ENCODE results near the gene UPP1. TPM values are rescaled to one million over a fixed set of nuclear protein-coding genes. Genes with fewer than 3 reads are reported as not detected.

The UPP1 gene
- total and polyA plus RNA-seq, 10 of the 15 experiments (the other 5 are each of a cell fraction or from before 2014, with no cell fraction given), result 0.93 to 7.9 (median 3.8) TPM

DNA sequence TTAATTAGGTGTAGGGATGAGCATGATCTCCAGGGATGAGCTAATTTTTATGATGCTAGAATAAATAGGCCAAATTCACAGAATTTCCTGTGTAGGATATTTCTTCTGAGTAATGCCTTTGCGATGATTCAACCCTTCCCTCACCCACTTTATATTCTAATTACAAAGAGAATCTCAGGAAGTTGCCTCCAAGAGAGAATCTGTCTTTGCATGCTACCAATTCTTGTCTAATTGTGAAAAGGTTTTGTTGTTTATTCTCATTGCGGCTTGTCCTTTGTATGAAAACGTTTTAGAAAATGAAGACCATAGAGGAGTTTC is 47.5 kb upstream of the UPP1 start (continued):
- TF ChIP-seq, protein P1, sequence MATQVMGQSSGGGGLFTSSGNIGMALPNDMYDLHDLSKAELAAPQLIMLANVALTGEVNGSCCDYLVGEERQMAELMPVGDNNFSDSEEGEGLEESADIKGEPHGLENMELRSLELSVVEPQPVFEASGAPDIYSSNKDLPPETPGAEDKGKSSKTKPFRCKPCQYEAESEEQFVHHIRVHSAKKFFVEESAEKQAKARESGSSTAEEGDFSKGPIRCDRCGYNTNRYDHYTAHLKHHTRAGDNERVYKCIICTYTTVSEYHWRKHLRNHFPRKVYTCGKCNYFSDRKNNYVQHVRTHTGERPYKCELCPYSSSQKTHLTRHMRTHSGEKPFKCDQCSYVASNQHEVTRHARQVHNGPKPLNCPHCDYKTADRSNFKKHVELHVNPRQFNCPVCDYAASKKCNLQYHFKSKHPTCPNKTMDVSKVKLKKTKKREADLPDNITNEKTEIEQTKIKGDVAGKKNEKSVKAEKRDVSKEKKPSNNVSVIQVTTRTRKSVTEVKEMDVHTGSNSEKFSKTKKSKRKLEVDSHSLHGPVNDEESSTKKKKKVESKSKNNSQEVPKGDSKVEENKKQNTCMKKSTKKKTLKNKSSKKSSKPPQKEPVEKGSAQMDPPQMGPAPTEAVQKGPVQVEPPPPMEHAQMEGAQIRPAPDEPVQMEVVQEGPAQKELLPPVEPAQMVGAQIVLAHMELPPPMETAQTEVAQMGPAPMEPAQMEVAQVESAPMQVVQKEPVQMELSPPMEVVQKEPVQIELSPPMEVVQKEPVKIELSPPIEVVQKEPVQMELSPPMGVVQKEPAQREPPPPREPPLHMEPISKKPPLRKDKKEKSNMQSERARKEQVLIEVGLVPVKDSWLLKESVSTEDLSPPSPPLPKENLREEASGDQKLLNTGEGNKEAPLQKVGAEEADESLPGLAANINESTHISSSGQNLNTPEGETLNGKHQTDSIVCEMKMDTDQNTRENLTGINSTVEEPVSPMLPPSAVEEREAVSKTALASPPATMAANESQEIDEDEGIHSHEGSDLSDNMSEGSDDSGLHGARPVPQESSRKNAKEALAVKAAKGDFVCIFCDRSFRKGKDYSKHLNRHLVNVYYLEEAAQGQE (IDR thresholded peaks at IDR 0.05; ENCODE audit: low read depth, low read length), result no peak
- TF ChIP-seq, protein P2, sequence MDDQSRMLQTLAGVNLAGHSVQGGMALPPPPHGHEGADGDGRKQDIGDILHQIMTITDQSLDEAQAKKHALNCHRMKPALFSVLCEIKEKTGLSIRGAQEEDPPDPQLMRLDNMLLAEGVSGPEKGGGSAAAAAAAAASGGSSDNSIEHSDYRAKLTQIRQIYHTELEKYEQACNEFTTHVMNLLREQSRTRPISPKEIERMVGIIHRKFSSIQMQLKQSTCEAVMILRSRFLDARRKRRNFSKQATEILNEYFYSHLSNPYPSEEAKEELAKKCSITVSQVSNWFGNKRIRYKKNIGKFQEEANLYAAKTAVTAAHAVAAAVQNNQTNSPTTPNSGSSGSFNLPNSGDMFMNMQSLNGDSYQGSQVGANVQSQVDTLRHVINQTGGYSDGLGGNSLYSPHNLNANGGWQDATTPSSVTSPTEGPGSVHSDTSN (IDR thresholded peaks at IDR 0.05; ENCODE audit: insufficient replicate concordance, low read depth, low read length), result no peak
- TF ChIP-seq RUNX3 (IDR thresholded peaks at IDR 0.05; ENCODE audit: low read length) (no peak), FOXM1 (IDR thresholded peaks at IDR 0.05; ENCODE audit: low read depth, low read length) (no peak), NFXL1 (IDR thresholded peaks at IDR 0.05; ENCODE audit: borderline replicate concordance) (no peak), ZNF207 (IDR thresholded peaks at IDR 0.05; ENCODE audit: borderline replicate concordance) (no peak), NR2F1 (conservative IDR thresholded peaks at IDR 0.05) (no peak), RFX5 (IDR thresholded peaks at IDR 0.05; ENCODE audit: low read depth, low read length) (no peak), STAT1 (conservative IDR thresholded peaks at IDR 0.05) (no peak)
- TF ChIP-seq, protein P3, sequence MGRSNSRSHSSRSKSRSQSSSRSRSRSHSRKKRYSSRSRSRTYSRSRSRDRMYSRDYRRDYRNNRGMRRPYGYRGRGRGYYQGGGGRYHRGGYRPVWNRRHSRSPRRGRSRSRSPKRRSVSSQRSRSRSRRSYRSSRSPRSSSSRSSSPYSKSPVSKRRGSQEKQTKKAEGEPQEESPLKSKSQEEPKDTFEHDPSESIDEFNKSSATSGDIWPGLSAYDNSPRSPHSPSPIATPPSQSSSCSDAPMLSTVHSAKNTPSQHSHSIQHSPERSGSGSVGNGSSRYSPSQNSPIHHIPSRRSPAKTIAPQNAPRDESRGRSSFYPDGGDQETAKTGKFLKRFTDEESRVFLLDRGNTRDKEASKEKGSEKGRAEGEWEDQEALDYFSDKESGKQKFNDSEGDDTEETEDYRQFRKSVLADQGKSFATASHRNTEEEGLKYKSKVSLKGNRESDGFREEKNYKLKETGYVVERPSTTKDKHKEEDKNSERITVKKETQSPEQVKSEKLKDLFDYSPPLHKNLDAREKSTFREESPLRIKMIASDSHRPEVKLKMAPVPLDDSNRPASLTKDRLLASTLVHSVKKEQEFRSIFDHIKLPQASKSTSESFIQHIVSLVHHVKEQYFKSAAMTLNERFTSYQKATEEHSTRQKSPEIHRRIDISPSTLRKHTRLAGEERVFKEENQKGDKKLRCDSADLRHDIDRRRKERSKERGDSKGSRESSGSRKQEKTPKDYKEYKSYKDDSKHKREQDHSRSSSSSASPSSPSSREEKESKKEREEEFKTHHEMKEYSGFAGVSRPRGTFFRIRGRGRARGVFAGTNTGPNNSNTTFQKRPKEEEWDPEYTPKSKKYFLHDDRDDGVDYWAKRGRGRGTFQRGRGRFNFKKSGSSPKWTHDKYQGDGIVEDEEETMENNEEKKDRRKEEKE (IDR thresholded peaks at IDR 0.05), result no peak
